Fibroblast of pulmonary artery (primary cell): ENCODE data around the gene CCPG1.
"Not testable (repeated sequence)": the region's sequence is repeated elsewhere in the genome, so short reads cannot be mapped to it uniquely, and the experiment has no call there.

Experiments used
- DNase-seq: peaks from one replicate; pipeline ENCODE4 v3.0.0-alpha.2; 2010; ENCODE audit warnings: low read depth
- H3K4me3 ChIP-seq: replicated peaks from 2 replicates; pipeline ENCODE4 v1.5.1; 2011; ENCODE audit warnings: low read depth, mild to moderate bottlenecking, control low read depth, low read length, moderate library complexity
- CTCF ChIP-seq: IDR thresholded peaks from 2 replicates; pipeline ENCODE4 v1.5.1; 2011; ENCODE audit warnings: mild to moderate bottlenecking, control low read depth, low read length, inconsistent platforms; ENCODE audit errors: missing control alignments

The CCPG1 gene

GRCh38 chr15:55408012-55408928, at the start of gene CCPG1, which contains the start of gene PIERCE2:
TSS of gene CCPG1 (minus strand) at chr15:55408359. CDS start at chr15:55389424, 18,935 bp downstream.
TSS of gene PIERCE2 (plus strand) at chr15:55408495. CDS start at chr15:55408769, 274 bp downstream.
- TF ChIP-seq CTCF = peak; percentile 57
- H3K4me3 ChIP-seq = peak within 1 kb of the TSS; percentile 89
- DNase-seq = peak; percentile 95

GRCh38 chr15:55457401-55458022, 49.4 kb upstream of the CCPG1 start:
- no peak overlapping the region for H3K4me3 ChIP-seq
- no peak for TF ChIP-seq CTCF
- no peak for DNase-seq

GRCh38 chr15:55447030-55447394, 38.9 kb upstream of the CCPG1 start:
- H3K4me3 ChIP-seq, DNase-seq: not testable (repeated sequence)

DNA sequence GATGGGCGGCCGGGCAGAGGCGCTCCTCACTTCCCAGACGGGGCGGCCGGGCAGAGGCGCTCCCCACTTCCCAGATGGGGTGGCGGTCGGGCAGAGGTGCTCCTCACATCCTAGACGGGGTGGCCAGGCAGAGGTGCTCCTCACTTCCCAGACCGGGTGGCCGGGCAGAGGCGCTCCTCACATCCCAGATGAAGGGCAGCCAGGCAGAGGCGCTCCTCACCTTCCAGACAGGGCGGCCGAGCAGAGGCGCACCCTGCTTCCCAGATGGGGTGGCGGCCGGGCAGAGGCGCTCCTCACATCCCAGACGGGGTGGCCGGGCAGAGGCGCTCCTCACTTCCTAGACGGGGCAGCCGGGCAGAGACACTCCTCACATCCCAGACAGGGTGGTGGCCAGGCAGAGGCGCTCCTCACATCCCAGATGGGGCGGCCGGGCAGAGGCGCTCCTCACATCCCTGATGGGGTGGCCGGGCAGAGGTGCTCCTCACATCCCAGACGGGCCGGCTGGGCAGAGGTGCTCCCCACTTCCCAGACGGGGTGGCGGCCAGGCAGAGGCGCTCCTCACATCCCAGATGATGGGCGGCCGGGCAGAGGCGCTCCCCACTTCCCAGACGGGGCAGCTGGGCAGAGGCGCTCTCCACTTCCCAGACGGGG, 38.3 kb upstream of the CCPG1 start:
- not testable (repeated sequence) for H3K4me3 ChIP-seq, DNase-seq

- not testable (repeated sequence) for DNase-seq, H3K4me3 ChIP-seq
Measured at GRCh38 chr15:55445936-55446335, 37.8 kb upstream of the CCPG1 start.

- not testable (repeated sequence) for H3K4me3 ChIP-seq, DNase-seq
Measured at GRCh38 chr15:55443141-55443540, 35.0 kb upstream of the CCPG1 start.

- peak; percentile 80 for DNase-seq
- no peak overlapping the region for H3K4me3 ChIP-seq
- peak; percentile 74 for TF ChIP-seq CTCF
Measured at GRCh38 chr15:55434989-55435825, 27.0 kb upstream of the CCPG1 start.

DNA sequence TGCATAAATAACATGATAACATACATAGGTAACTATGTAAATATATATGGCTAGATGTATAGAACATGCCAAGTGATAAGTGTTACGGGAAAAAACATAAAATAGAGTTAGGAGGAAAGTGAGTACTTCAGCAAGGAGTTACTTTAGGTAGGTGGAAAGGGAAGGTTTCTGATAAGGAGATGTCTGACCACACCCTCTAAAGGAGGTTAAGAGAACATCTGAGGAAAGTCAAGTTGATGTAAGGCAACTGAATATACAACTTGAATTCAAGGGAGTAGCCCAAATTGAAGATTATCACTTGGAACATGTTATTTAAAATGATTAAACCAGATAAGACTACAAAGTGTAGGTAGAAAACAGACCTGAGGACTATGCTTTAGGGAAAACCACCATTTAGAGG, 13.9 kb upstream of the CCPG1 start:
- DNase-seq = no peak
- no peak for TF ChIP-seq CTCF
- H3K4me3 ChIP-seq = no peak overlapping the region
